ENCODE data around the gene WDR64. TPM values are rescaled to one million over a fixed set of nuclear protein-coding genes. Genes with fewer than 3 reads are reported as not detected.

WDR64 gene
- total and polyA plus RNA-seq, 4 donors: 0.02 to 0.70 (median 0.17) TPM

- H3K4me3 ChIP-seq (ENCODE audit: low read depth in 1 of 3, low read length in 3 of 3): no peak overlapping the region
Measured at GRCh38 chr1:241638099-241638682, 13.9 kb upstream of the WDR64 start.

More at GRCh38 chr1:241638099-241638682, 13.9 kb upstream of the WDR64 start:
- Histone ChIP-seq H3K9me3 (ENCODE audit: control insufficient read depth in 4 of 4, low read length in 3 of 4) (no peaks in the 10 kb centered on the region), H3K27ac (ENCODE audit: low read depth in 1 of 2, low read length in 2 of 2) (no peak overlapping the region), H3K27me3 (ENCODE audit: control insufficient read depth in 4 of 4, insufficient read depth in 4 of 4, low read length in 3 of 4) (no peaks in the 10 kb centered on the region), H3K36me3 (ENCODE audit: control insufficient read depth in 4 of 4, insufficient read depth in 3 of 4, low read depth in 1 of 4, low read length in 3 of 4) (peaks cover 0 to 7% (median 2%) of the 10 kb centered on the region in 4 donors), H3K4me1 (ENCODE audit: control insufficient read depth in 4 of 4, insufficient read depth in 4 of 4, low read length in 3 of 4) (peaks cover 4 to 27% (median 9%) of the 10 kb centered on the region in 4 donors), H3K9ac (ENCODE audit: low read depth in 1 of 2, low read length in 2 of 2) (no peak overlapping the region)
- TF ChIP-seq SP1 (IDR thresholded peaks at IDR 0.05) (no peak), ZBTB33 (IDR thresholded peaks at IDR 0.05) (no peak), HNF4G (IDR thresholded peaks at IDR 0.05) (no peak), MAX (IDR thresholded peaks at IDR 0.05) (no peak), NR2F2 (IDR thresholded peaks at IDR 0.05) (no peak), ATF3 (IDR thresholded peaks at IDR 0.05) (no peak), CTCF (IDR thresholded peaks at IDR 0.05; ENCODE audit: low read depth, low read length, missing input control) (no peak), EGR1 (IDR thresholded peaks at IDR 0.05; ENCODE audit: low read depth in 2 of 2) (no peak), JUND (IDR thresholded peaks at IDR 0.05) (no peak), FOXA2 (IDR thresholded peaks at IDR 0.05) (no peak), TAF1 (conservative IDR thresholded peaks at IDR 0.05) (no peak), GABPA (IDR thresholded peaks at IDR 0.05 in 1 of 2, conservative IDR thresholded peaks at IDR 0.05 in 1 of 2) (no peak), RXRA (IDR thresholded peaks at IDR 0.05) (no peak), REST (IDR thresholded peaks at IDR 0.05) (no peak)
- DNase-seq (ENCODE audit: low spot score): no peak
- 77% methylated on average over 5 of the region's 5 CpGs for WGBS

All from liver (tissue), 9 donors.